A549 (cell line): ENCODE data around the gene PXDN.

Source experiments
- CTCF ChIP-seq: fragments of >200 bp; sonication (Bioruptor Twin); formaldehyde crosslinking; IDR thresholded peaks from 3 replicates; pipeline ENCODE4 v1.5.1; 2016
- KDM1A ChIP-seq: fragments of 200-600 bp; sonication (generic); IDR thresholded peaks from 2 replicates; pipeline ENCODE4 v1.6.1; 2016; ENCODE audit warnings: low read depth, mild to moderate bottlenecking
- POLR2A ChIP-seq: IDR thresholded peaks from 2 replicates; pipeline ENCODE4 v1.6.1; 2012; ENCODE audit warnings: mild to moderate bottlenecking, low read length
- POLR2AphosphoS2 ChIP-seq: conservative IDR thresholded peaks from 2 replicates; pipeline ENCODE4 v1.6.1; 2012; ENCODE audit warnings: low read length, improper control_type of control experiment, inconsistent platforms
- SMC3 ChIP-seq: fragments of >200 bp; sonication (Bioruptor Twin); formaldehyde crosslinking; IDR thresholded peaks from 3 replicates; pipeline ENCODE4 v1.6.1; 2018; ENCODE audit warnings: inconsistent platforms

- TF ChIP-seq CTCF (no peak), POLR2AphosphoS2 (no peak), SMC3 (no peak), KDM1A (no peak), POLR2A (no peak)
These were observed 126.8 kb downstream of the PXDN start for GRCh38 chr2:1617425-1618021.
